ENCODE data around the gene TEPSIN. TPM values are rescaled to one million over a fixed set of nuclear protein-coding genes. Genes with fewer than 3 reads are reported as not detected.

Gene TEPSIN
- total RNA-seq, 1 donor from 2014 or later = 40.2 TPM

DNA sequence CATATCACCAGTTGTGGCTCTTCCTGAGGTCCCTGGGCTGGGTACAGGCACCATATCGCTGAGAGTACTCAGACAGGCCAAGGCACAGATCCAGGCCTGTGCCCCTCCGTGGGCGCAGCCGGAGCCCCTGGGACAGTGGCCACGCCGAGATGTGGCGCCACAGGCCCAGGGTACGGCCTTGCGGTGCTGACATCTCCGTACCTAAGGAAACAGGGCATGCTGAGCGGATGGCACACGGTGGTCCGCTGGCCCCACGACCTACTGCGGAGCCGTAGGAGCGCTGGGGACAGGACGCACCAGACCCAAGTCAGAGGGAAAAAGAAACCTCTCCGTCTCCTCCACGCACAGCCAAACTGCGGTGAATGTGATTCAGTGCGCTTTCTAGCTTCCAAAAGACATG lies 26.7 kb upstream of the TEPSIN start:
- H3K9me3 ChIP-seq = no peaks in the 10 kb centered on the region
- no peak overlapping the region for H3K4me3 ChIP-seq
- no peaks in the 10 kb centered on the region for H3K4me1 ChIP-seq
- intact Hi-C loops (cut with DNase I) = no loop called here
- H3K36me3 ChIP-seq = peaks cover 87% of the 10 kb centered on the region
- no peak for TF ChIP-seq CTCF (IDR thresholded peaks at IDR 0.05)
- no peak overlapping the region for H3K27ac ChIP-seq
- ATAC-seq = no peak
- H3K27me3 ChIP-seq = no peaks in the 10 kb centered on the region
- DNase-seq = no peak

- Histone ChIP-seq H3K4me3 (no peak overlapping the region), H3K36me3 (peaks cover 87% of the 10 kb centered on the region), H3K27ac (no peak overlapping the region), H3K27me3 (no peaks in the 10 kb centered on the region), H3K4me1 (no peaks in the 10 kb centered on the region), H3K9me3 (no peaks in the 10 kb centered on the region)
- TF ChIP-seq CTCF (IDR thresholded peaks at IDR 0.05) = no peak
- ATAC-seq (no peak), DNase-seq (no peak)
- intact Hi-C loops (cut with DNase I) = no loop called here
Measured at GRCh38 chr17:81264640-81265039, 25.8 kb upstream of the TEPSIN start.

DNA sequence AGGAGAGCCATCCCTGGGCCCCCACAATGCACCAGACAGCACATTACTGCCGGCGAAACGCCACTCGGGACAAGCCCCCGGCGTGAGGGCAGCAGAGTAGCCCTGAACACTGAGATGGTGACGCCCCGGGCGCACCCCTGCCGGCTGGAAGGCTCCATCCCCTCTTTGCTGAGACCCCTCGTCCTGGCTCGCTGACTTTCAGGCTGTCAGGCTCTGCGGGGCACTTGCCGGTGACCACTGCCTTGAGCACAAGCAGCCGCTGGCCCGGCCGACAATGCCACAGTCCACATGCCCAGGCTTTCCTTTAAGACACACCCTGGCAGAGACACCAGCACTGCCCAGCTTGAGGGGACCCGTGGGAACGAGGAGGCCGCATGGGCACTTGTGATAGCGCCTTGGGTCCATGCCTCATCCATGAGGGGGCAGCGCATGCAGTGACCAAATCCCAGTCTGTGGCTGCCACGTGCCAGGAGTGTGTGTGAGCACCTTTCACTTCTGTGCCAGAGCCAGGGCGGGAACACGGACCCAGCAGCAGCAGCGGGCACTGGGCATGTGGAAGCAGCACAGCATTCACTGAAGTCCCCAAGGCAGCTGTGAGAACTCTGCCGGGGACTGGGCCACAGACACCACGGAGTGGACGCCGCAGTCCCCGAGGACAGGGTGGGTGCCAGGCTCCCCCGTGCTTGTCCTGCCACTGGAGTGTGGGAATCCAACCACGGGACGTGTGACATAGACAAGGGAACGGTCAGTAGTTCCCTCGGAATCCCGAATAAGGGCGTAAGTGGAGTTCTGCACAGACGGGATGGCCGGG lies 24.7 kb upstream of the TEPSIN start:
- ATAC-seq (no peak), DNase-seq (no peak)
- no peaks in the 10 kb centered on the region for H3K4me1 ChIP-seq
- no peak overlapping the region for H3K27ac ChIP-seq
- H3K36me3 ChIP-seq = peaks cover 89% of the 10 kb centered on the region
- H3K4me3 ChIP-seq = no peak overlapping the region
- H3K9me3 ChIP-seq = no peaks in the 10 kb centered on the region
- H3K27me3 ChIP-seq = no peaks in the 10 kb centered on the region
- intact Hi-C loops (cut with DNase I) = no loop called here
- no peak for TF ChIP-seq CTCF (IDR thresholded peaks at IDR 0.05)

DNA sequence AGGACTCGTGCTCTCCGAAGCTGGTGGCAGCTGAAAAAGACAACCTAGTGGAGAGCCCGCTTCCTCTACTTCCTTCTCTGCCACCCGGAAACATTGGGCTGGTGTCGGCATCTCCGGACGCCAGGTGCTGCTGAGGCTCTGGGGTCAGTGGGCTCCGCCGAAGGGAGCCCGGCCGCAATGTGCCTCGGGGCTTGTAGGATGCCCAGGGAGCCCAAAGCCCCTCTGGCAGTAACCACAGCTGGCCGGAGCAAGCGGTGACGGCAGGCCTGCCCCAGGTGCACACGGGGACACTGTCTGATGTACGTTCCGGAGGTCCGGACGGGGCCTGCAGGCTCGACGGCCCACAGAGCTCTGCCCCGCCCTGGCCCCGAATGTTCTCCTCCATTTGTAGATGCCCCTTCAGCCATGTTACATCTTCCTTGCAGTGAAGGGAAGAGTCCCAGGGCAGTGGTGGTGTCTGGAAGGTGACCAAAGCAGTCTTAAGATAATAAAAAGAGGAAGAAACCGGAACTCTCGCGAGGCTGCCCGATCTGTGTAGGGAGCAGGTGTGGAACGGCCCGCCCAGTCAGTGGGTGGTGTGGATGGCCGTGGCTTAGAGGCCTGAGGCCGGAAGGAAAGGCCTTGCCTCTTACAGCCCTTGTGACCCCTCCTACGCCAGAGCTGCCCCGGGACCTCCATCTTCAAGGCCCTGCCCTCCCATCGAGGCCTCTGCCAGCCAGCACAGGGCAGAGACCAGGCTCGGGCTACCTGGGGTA lies 22.9 kb upstream of the TEPSIN start:
- no peaks in the 10 kb centered on the region for H3K9me3 ChIP-seq
- H3K4me3 ChIP-seq = no peak overlapping the region
- H3K36me3 ChIP-seq = peaks cover 87% of the 10 kb centered on the region
- no peaks in the 10 kb centered on the region for H3K27me3 ChIP-seq
- no peaks in the 10 kb centered on the region for H3K4me1 ChIP-seq
- intact Hi-C loops (cut with DNase I) = no loop called here
- DNase-seq (no peak), ATAC-seq (no peak)
- TF ChIP-seq CTCF (IDR thresholded peaks at IDR 0.05) = no peak
- no peak overlapping the region for H3K27ac ChIP-seq

DNA sequence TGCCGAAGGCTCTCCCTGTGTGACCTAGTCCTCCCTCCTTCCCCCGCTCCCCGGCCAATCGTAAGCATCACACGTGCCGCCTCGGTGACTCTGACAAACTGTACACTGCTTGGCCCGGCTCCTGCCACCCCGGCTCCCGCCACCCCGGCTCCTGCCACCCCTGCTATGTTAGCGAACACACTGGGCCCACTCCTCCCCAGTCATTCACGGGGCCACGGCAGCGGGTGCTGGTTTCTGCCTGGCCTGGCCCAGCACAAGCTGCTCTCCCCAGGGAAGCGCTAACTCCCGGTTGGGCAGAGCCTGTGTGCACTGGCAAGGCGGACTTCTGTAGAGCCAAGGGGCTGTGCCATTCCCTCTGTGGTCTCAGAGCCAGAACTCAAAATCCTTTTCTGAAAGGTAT lies 22.2 kb upstream of the TEPSIN start:
- Histone ChIP-seq H3K9me3 (no peaks in the 10 kb centered on the region), H3K36me3 (peaks cover 85% of the 10 kb centered on the region), H3K27me3 (no peaks in the 10 kb centered on the region), H3K27ac (no peak overlapping the region), H3K4me1 (no peaks in the 10 kb centered on the region), H3K4me3 (no peak overlapping the region)
- no peak for TF ChIP-seq CTCF (IDR thresholded peaks at IDR 0.05)
- intact Hi-C loops (cut with DNase I) = no loop called here
- DNase-seq (no peak), ATAC-seq (no peak)
